Karpas-422 (cell line): ENCODE measurements around the gene BRME1. TPM values are rescaled to one million over a fixed set of nuclear protein-coding genes. Genes with fewer than 3 reads are reported as not detected.

Experiments
- DNase-seq: peaks from one replicate; pipeline ENCODE4 v3.0.0-alpha.2; 2015
- H2AFZ ChIP-seq: fragments of 200-600 bp; sonication (generic); 2 replicates; pipeline ENCODE4 v1.6.1; 2014; ENCODE audit warnings: antibody characterized with exemption, low read length, mixed read lengths
- H3K27ac ChIP-seq: fragments of 200-600 bp; sonication (generic); 2 replicates; pipeline ENCODE4 v1.5.1; 2014; ENCODE audit warnings: mild to moderate bottlenecking, low read length, moderate library complexity
- H3K27me3 ChIP-seq: fragments of 200-600 bp; sonication (generic); 2 replicates; pipeline ENCODE4 v1.6.1; 2014; ENCODE audit warnings: low read length, mixed read lengths
- H3K36me3 ChIP-seq: fragments of 200-600 bp; sonication (generic); 2 replicates; pipeline ENCODE4 v1.6.1; 2014; ENCODE audit warnings: low read length, mixed read lengths; ENCODE audit not compliant: insufficient read depth
- H3K4me1 ChIP-seq: fragments of 200-600 bp; sonication (generic); 2 replicates; pipeline ENCODE4 v1.6.1; 2014; ENCODE audit warnings: mild to moderate bottlenecking, low read length, mixed read lengths
- H3K4me2 ChIP-seq: fragments of 200-600 bp; sonication (generic); 2 replicates; pipeline ENCODE4 v1.6.1; 2014; ENCODE audit warnings: low read length, low read depth, mild to moderate bottlenecking; ENCODE audit not compliant: poor library complexity, severe bottlenecking
- H3K4me3 ChIP-seq: fragments of 200-600 bp; sonication (generic); 2 replicates; pipeline ENCODE4 v1.5.1; 2014; ENCODE audit warnings: mild to moderate bottlenecking, antibody characterized with exemption, low read length, mixed read lengths
- H3K79me2 ChIP-seq: fragments of 200-600 bp; sonication (generic); 2 replicates; pipeline ENCODE4 v1.6.1; 2014; ENCODE audit warnings: mild to moderate bottlenecking, low read length, mixed read lengths
- H3K9ac ChIP-seq: fragments of 200-600 bp; sonication (generic); 2 replicates; pipeline ENCODE4 v1.6.0; 2014; ENCODE audit warnings: low read length
- H3K9me2 ChIP-seq: fragments of 200-600 bp; sonication (generic), shearing (Covaris generic); replicated peaks from 2 replicates; pipeline ENCODE4 v1.6.0; 2014; ENCODE audit warnings: mild to moderate bottlenecking, low read length, moderate library complexity; ENCODE audit not compliant: insufficient read depth
- H3K9me3 ChIP-seq: fragments of 300-700, 200-600 bp; sonication (generic); 2 replicates; pipeline ENCODE4 v1.6.1; 2014; ENCODE audit warnings: low read length, mixed read lengths
- H4K20me1 ChIP-seq: fragments of 200-600 bp; sonication (generic); 2 replicates; pipeline ENCODE4 v1.6.1; 2014; ENCODE audit warnings: mild to moderate bottlenecking, antibody characterized with exemption, low read length, low read depth; ENCODE audit not compliant: insufficient read depth
- total RNA-seq: library from RNA; depleted of rRNA; stranded (reverse); fragments of >200 nt; shearing (Covaris generic); gene quantifications from 2 replicates; pipeline ENCODE4 v1.2.3, GENCODE V29; 2014; ENCODE audit warnings: low replicate concordance

The BRME1 gene
- total RNA-seq, 1 experiment from 2014 or later, result not detected

- H3K27ac ChIP-seq, result no peak overlapping the region
- peak; percentile 85 for DNase-seq
- H3K27me3 ChIP-seq, result no peaks in the 10 kb centered on the region
- H3K4me1 ChIP-seq, result peaks cover 23% of the 10 kb centered on the region
- peak overlapping the region; percentile 79 for H3K4me2 ChIP-seq
- no peaks in the 10 kb centered on the region for H4K20me1 ChIP-seq
- H2AFZ ChIP-seq, result peak overlapping the region; percentile 61; the same call in 1 of the 2 replicates
- peak overlapping the region; percentile 65 for H3K9ac ChIP-seq
- no peaks in the 10 kb centered on the region for H3K79me2 ChIP-seq
- H3K9me2 ChIP-seq, result no peaks in the 10 kb centered on the region
- H3K36me3 ChIP-seq, result no peaks in the 10 kb centered on the region
- H3K4me3 ChIP-seq, result peak overlapping the region; percentile 60
- H3K9me3 ChIP-seq, result no peaks in the 10 kb centered on the region
Observed at GRCh38 chr19:13846557-13847406, 59.1 kb downstream of the BRME1 start.

GRCh38 chr19:13844130-13844631, 61.7 kb downstream of the BRME1 start:
- Histone ChIP-seq H2AFZ (no peak overlapping the region), H3K4me1 (peaks cover 42% of the 10 kb centered on the region), H3K9me2 (no peaks in the 10 kb centered on the region), H3K9me3 (no peaks in the 10 kb centered on the region), H3K36me3 (no peaks in the 10 kb centered on the region), H3K79me2 (no peaks in the 10 kb centered on the region), H3K27ac (no peak overlapping the region), H3K27me3 (no peaks in the 10 kb centered on the region), H3K9ac (no peak overlapping the region), H3K4me2 (no peak overlapping the region), H3K4me3 (no peak overlapping the region), H4K20me1 (no peaks in the 10 kb centered on the region)
- DNase-seq, result no peak

- Histone ChIP-seq H3K4me2 (peak overlapping the region; percentile 63), H2AFZ (no peak overlapping the region)
Observed at GRCh38 chr19:13843104-13843921, 62.6 kb downstream of the BRME1 start.

GRCh38 chr19:13842291-13843103, 63.4 kb downstream of the BRME1 start:
- no peaks in the 10 kb centered on the region for H3K36me3 ChIP-seq

More at GRCh38 chr19:13843104-13843921, 62.6 kb downstream of the BRME1 start:
- Histone ChIP-seq H3K27me3 (no peaks in the 10 kb centered on the region), H3K9me3 (no peaks in the 10 kb centered on the region), H3K79me2 (no peaks in the 10 kb centered on the region), H3K4me3 (peak overlapping the region; percentile 55; the same call in 1 of the 2 replicates), H3K9ac (peak overlapping the region; percentile 66), H3K27ac (no peak overlapping the region), H3K9me2 (no peaks in the 10 kb centered on the region), H4K20me1 (no peaks in the 10 kb centered on the region), H3K4me1 (peaks cover 46% of the 10 kb centered on the region), H3K36me3 (no peaks in the 10 kb centered on the region)
- DNase-seq, result no peak

GRCh38 chr19:13841962-13842290, 64.0 kb downstream of the BRME1 start:
- Histone ChIP-seq H3K27ac (no peak overlapping the region), H3K9ac (peak overlapping the region; percentile 66), H3K4me2 (peak overlapping the region; percentile 60), H3K9me2 (no peaks in the 10 kb centered on the region), H3K4me1 (peaks cover 40% of the 10 kb centered on the region), H3K4me3 (peak overlapping the region; percentile 63), H3K79me2 (no peaks in the 10 kb centered on the region), H2AFZ (no peak overlapping the region), H4K20me1 (no peaks in the 10 kb centered on the region), H3K27me3 (no peaks in the 10 kb centered on the region), H3K9me3 (no peaks in the 10 kb centered on the region), H3K36me3 (no peaks in the 10 kb centered on the region)
- DNase-seq, result no peak

More at GRCh38 chr19:13842291-13843103, 63.4 kb downstream of the BRME1 start:
- H3K4me3 ChIP-seq, result peak overlapping the region; percentile 63
- H3K27me3 ChIP-seq, result no peaks in the 10 kb centered on the region
- H3K27ac ChIP-seq, result no peak overlapping the region
- no peaks in the 10 kb centered on the region for H4K20me1 ChIP-seq
- DNase-seq, result peak; percentile 65
- peak overlapping the region; percentile 63 for H3K4me2 ChIP-seq
- peak overlapping the region; percentile 66 for H3K9ac ChIP-seq
- H3K4me1 ChIP-seq, result peaks cover 41% of the 10 kb centered on the region
- H2AFZ ChIP-seq, result no peak overlapping the region
- no peaks in the 10 kb centered on the region for H3K9me2 ChIP-seq
- no peaks in the 10 kb centered on the region for H3K9me3 ChIP-seq
- no peaks in the 10 kb centered on the region for H3K79me2 ChIP-seq

GRCh38 chr19:13841086-13841961, 64.6 kb downstream of the BRME1 start:
- peak; percentile 36 for DNase-seq
- Histone ChIP-seq H3K4me2 (peak overlapping the region; percentile 60), H2AFZ (no peak overlapping the region), H3K9ac (peak overlapping the region; percentile 66; the same call in 1 of the 2 replicates), H3K27me3 (no peaks in the 10 kb centered on the region), H3K9me2 (no peaks in the 10 kb centered on the region), H3K9me3 (no peaks in the 10 kb centered on the region), H3K79me2 (no peaks in the 10 kb centered on the region), H3K27ac (no peak overlapping the region), H3K4me3 (peak overlapping the region; percentile 63; the same call in 1 of the 2 replicates), H3K36me3 (no peaks in the 10 kb centered on the region), H3K4me1 (peaks cover 40% of the 10 kb centered on the region), H4K20me1 (no peaks in the 10 kb centered on the region)
